ENCODE data around the gene GDI1. TPM values are rescaled to one million over a fixed set of nuclear protein-coding genes. Genes with fewer than 3 reads are reported as not detected.

Gene GDI1
- total and polyA plus RNA-seq, 2 experiments from 2014 or later, result 48.5 to 95.9 TPM

DNA sequence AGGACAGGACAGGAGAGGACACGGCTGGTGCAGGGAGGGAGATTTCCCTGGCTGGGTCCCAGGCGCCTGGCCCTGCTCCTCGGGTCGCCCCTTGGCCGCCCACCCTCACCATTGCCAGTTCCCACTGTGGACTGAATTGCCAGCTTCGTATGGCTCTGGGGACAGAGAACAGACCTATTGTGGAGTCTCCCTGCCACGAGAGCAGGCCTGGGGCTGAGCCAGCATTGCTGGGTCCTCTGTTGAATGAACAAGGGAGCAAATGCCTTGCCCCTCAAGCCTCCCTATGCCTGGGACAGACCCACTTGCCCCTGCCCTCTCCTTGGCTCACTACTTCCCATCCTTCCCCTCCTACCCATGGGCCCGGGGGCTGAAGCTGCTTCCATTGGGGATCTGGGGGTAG lies 25.4 kb downstream of the GDI1 start:
- no peak for DNase-seq (ENCODE audit: low spot score)
- no peak overlapping the region for H3K4me3 ChIP-seq
- TF ChIP-seq JUNB (IDR thresholded peaks at IDR 0.05; ENCODE audit: unreplicated experiment) (no peak), ZNF331 (CRISPR knock-in tag; IDR thresholded peaks at IDR 0.05; ENCODE audit: low read depth) (no peak)
- TF ChIP-seq, protein P1, sequence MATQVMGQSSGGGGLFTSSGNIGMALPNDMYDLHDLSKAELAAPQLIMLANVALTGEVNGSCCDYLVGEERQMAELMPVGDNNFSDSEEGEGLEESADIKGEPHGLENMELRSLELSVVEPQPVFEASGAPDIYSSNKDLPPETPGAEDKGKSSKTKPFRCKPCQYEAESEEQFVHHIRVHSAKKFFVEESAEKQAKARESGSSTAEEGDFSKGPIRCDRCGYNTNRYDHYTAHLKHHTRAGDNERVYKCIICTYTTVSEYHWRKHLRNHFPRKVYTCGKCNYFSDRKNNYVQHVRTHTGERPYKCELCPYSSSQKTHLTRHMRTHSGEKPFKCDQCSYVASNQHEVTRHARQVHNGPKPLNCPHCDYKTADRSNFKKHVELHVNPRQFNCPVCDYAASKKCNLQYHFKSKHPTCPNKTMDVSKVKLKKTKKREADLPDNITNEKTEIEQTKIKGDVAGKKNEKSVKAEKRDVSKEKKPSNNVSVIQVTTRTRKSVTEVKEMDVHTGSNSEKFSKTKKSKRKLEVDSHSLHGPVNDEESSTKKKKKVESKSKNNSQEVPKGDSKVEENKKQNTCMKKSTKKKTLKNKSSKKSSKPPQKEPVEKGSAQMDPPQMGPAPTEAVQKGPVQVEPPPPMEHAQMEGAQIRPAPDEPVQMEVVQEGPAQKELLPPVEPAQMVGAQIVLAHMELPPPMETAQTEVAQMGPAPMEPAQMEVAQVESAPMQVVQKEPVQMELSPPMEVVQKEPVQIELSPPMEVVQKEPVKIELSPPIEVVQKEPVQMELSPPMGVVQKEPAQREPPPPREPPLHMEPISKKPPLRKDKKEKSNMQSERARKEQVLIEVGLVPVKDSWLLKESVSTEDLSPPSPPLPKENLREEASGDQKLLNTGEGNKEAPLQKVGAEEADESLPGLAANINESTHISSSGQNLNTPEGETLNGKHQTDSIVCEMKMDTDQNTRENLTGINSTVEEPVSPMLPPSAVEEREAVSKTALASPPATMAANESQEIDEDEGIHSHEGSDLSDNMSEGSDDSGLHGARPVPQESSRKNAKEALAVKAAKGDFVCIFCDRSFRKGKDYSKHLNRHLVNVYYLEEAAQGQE (IDR thresholded peaks at IDR 0.05; ENCODE audit: unreplicated experiment), result no peak
- TF ChIP-seq, protein P2, sequence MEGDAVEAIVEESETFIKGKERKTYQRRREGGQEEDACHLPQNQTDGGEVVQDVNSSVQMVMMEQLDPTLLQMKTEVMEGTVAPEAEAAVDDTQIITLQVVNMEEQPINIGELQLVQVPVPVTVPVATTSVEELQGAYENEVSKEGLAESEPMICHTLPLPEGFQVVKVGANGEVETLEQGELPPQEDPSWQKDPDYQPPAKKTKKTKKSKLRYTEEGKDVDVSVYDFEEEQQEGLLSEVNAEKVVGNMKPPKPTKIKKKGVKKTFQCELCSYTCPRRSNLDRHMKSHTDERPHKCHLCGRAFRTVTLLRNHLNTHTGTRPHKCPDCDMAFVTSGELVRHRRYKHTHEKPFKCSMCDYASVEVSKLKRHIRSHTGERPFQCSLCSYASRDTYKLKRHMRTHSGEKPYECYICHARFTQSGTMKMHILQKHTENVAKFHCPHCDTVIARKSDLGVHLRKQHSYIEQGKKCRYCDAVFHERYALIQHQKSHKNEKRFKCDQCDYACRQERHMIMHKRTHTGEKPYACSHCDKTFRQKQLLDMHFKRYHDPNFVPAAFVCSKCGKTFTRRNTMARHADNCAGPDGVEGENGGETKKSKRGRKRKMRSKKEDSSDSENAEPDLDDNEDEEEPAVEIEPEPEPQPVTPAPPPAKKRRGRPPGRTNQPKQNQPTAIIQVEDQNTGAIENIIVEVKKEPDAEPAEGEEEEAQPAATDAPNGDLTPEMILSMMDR (conservative IDR thresholded peaks at IDR 0.05; ENCODE audit: low read depth in 2 of 2), result no peak
- H3K4me1 Mint-ChIP-seq, result no peaks in the 10 kb centered on the region; the same call in 2 of the 3 replicates
- no peak overlapping the region for H3K27ac ChIP-seq (ENCODE audit: low read depth)
- H3K36me3 Mint-ChIP-seq (ENCODE audit: low read depth), result peaks cover 11% of the 10 kb centered on the region; the same call in 2 of the 3 replicates
- no peak overlapping the region for H3K4me3 Mint-ChIP-seq
- no peaks in the 10 kb centered on the region for H3F3A ChIP-seq (replicated peaks; ENCODE audit: low read depth)
- H3K36me3 ChIP-seq (ENCODE audit: insufficient read depth), result no peaks in the 10 kb centered on the region
- H3K27me3 Mint-ChIP-seq (ENCODE audit: insufficient read depth, low read depth, poor library complexity), result peaks cover 2% of the 10 kb centered on the region
- H3K27me3 ChIP-seq (ENCODE audit: insufficient read depth), result no peaks in the 10 kb centered on the region; the same call in 1 of the 2 replicates
- H3K79me2 ChIP-seq (replicated peaks; ENCODE audit: insufficient read depth), result no peaks in the 10 kb centered on the region
- no peak for ATAC-seq
- no peaks in the 10 kb centered on the region for H3K9me2 ChIP-seq (ENCODE audit: insufficient read depth)
- H3K27ac Mint-ChIP-seq, result no peak overlapping the region
- H3K4me2 ChIP-seq, result no peak overlapping the region
- no peaks in the 10 kb centered on the region for H3K9me3 Mint-ChIP-seq
- no peaks in the 10 kb centered on the region for H3K4me1 ChIP-seq (ENCODE audit: insufficient read depth)
- no peaks in the 10 kb centered on the region for H4K20me1 ChIP-seq (replicated peaks; ENCODE audit: insufficient read depth)
- H2AFZ ChIP-seq, result no peak overlapping the region

DNA sequence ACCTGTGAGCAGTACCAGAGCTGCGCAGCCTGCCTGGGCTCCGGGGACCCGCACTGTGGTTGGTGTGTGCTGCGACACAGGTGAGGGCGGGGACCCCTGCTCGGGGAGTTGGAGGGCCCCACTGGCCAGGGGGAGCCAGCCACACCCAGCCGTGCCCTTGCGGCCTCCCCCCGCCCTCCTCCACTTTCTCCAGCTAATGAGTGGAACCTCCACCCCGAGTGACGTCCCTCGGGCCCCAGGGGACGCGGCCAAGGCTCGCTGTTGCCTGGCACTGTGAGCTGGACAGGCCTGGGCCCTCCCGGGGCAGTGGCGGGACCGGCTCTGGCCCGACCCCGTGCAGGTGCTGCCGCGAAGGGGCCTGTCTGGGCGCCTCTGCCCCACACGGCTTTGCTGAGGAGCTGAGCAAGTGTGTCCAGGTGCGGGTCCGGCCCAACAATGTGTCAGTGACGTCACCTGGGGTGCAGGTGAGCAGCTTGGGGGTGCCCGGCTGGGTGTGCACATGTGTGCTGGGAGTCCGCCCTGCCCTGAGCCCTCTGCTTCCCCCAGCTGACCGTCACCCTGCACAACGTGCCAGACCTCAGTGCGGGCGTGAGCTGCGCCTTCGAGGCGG lies 26.8 kb downstream of the GDI1 start:
- Histone ChIP-seq H3K4me3 (no peak overlapping the region), H3K79me2 (replicated peaks; ENCODE audit: insufficient read depth) (no peaks in the 10 kb centered on the region), H3K36me3 (ENCODE audit: insufficient read depth) (no peaks in the 10 kb centered on the region), H3F3A (replicated peaks; ENCODE audit: low read depth) (no peaks in the 10 kb centered on the region), H3K27ac (ENCODE audit: low read depth) (no peak overlapping the region), H3K27me3 (ENCODE audit: insufficient read depth) (no peaks in the 10 kb centered on the region), H2AFZ (no peak overlapping the region), H3K4me1 (ENCODE audit: insufficient read depth) (no peaks in the 10 kb centered on the region), H3K4me2 (no peak overlapping the region), H4K20me1 (replicated peaks; ENCODE audit: insufficient read depth) (no peaks in the 10 kb centered on the region), H3K9me2 (ENCODE audit: insufficient read depth) (no peaks in the 10 kb centered on the region)
- DNase-seq (ENCODE audit: low spot score) (no peak), ATAC-seq (no peak)
- Mint-ChIP-seq H3K27ac (no peak overlapping the region), H3K4me3 (no peak overlapping the region), H3K27me3 (ENCODE audit: insufficient read depth, low read depth, poor library complexity) (no peaks in the 10 kb centered on the region), H3K36me3 (ENCODE audit: low read depth) (peaks cover 10% of the 10 kb centered on the region; the same call in 2 of the 3 replicates), H3K9me3 (no peaks in the 10 kb centered on the region), H3K4me1 (no peaks in the 10 kb centered on the region)
- TF ChIP-seq EZH2 (IDR thresholded peaks at IDR 0.05; ENCODE audit: low read depth, unreplicated experiment), result no peak
- no peak for TF ChIP-seq JUNB (IDR thresholded peaks at IDR 0.05; ENCODE audit: unreplicated experiment)
- no peak for TF ChIP-seq STAT1 (IDR thresholded peaks at IDR 0.05; ENCODE audit: unreplicated experiment)
- TF ChIP-seq, protein P1 (IDR thresholded peaks at IDR 0.05; ENCODE audit: unreplicated experiment), result no peak
- TF ChIP-seq NANOG (IDR thresholded peaks at IDR 0.05; ENCODE audit: borderline replicate concordance), result no peak
